B cell (primary cell): ENCODE results near the gene GCNT2. TPM values are rescaled to one million over a fixed set of nuclear protein-coding genes. Genes with fewer than 3 reads are reported as not detected.

Experiments
- ATAC-seq: fragments of 200-7000 bp; cut with Tn5 transposase; one replicate; pipeline ENCODE4 v1.10.0; 2021; ENCODE audit warnings: low read depth, mild to moderate bottlenecking, moderate number of reproducible peaks, moderate library complexity
- CTCF ChIA-PET: fragments of 350-600 bp; sonication (Branson Sonifier 250); formaldehyde crosslinking; loops from one replicate; lab custom pipeline; 2021; ENCODE audit warnings: antibody characterized with exemption, inconsistent platforms; lab: Charles Lee
- POLR2A ChIA-PET: fragments of 350-600 bp; sonication (Branson Sonifier 250); formaldehyde crosslinking; loops from one replicate; lab custom pipeline; 2021; ENCODE audit warnings: antibody characterized with exemption; lab: Charles Lee
- DNase-seq: peaks from one replicate; pipeline ENCODE4 v3.0.0; 2013
- H2AFZ ChIP-seq: 2 replicates; pipeline ENCODE4 v1.6.1; 2012; ENCODE audit warnings: mild to moderate bottlenecking, low read depth, low read length; ENCODE audit not compliant: insufficient read depth, poor library complexity, severe bottlenecking
- H3K27ac ChIP-seq, 2 donors: 1 replicate in 1 of 2; 2 replicates in 1 of 2; pipeline ENCODE4 v1.5.1; 2012 to 2013; ENCODE audit warnings: low read length in 2 of 2, mild to moderate bottlenecking in 2 of 2, moderate library complexity in 1 of 2
- H3K27me3 ChIP-seq, 4 experiments: fragments of 200-600 bp in 1 of 4; sonication (generic) in 1 of 4; replicated peaks in 1 of 4; 1 replicate in 2 of 4; 2 replicates in 2 of 4; pipeline versions ENCODE4 v1.6.1 to v1.7.0; 2013 to 2016; ENCODE audit warnings: low read length in 3 of 4, mild to moderate bottlenecking in 2 of 4, mixed read lengths in 1 of 4, moderate library complexity in 1 of 4; ENCODE audit not compliant: insufficient read depth in 4 of 4, control insufficient read depth in 3 of 4; ENCODE audit errors: control extremely low read depth in 1 of 4
- H3K36me3 ChIP-seq, 2 experiments: replicated peaks in 1 of 2; 1 replicate in 1 of 2; 2 replicates in 1 of 2; pipeline versions ENCODE4 v1.6.1 to v1.7.1; 2013; ENCODE audit warnings: low read length in 1 of 2; ENCODE audit not compliant: insufficient read depth in 2 of 2, control insufficient read depth in 1 of 2; ENCODE audit errors: control extremely low read depth in 1 of 2, extremely low read depth in 1 of 2
- H3K4me1 ChIP-seq, 2 donors: fragments of 200-600 bp in 1 of 2; sonication (generic) in 1 of 2; 1 replicate in 1 of 2; 2 replicates in 1 of 2; pipeline versions ENCODE4 v1.5.1 to v1.6.1; 2013 to 2017; ENCODE audit warnings: low read length in 2 of 2; ENCODE audit not compliant: control insufficient read depth in 2 of 2, insufficient read depth in 2 of 2
- H3K4me2 ChIP-seq: replicated peaks from 2 replicates; pipeline ENCODE3; 2012; ENCODE audit warnings: mild to moderate bottlenecking, low read depth, low read length; ENCODE audit not compliant: poor library complexity, severe bottlenecking
- H3K4me3 ChIP-seq, 5 experiments: fragments of 200-600 bp in 1 of 5; sonication (generic) in 1 of 5; 1 replicate in 3 of 5; 2 replicates in 2 of 5; pipeline versions ENCODE4 v1.5.1 to v1.7.0; 2011 to 2016; ENCODE audit warnings: low read length in 4 of 5, mild to moderate bottlenecking in 4 of 5, low read depth in 2 of 5, control low read depth in 1 of 5, moderate library complexity in 1 of 5; ENCODE audit not compliant: insufficient read depth in 1 of 5; ENCODE audit errors: control extremely low read depth in 1 of 5, extremely low read depth in 1 of 5
- H3K79me2 ChIP-seq: fragments of 200-600 bp; sonication (generic); one replicate; pipeline ENCODE4 v1.6.0; 2016; ENCODE audit warnings: low read length; ENCODE audit not compliant: control insufficient read depth, insufficient read depth
- H3K9ac ChIP-seq: fragments of 200-600 bp; sonication (generic); 2 replicates; pipeline ENCODE4 v1.6.1; 2017; ENCODE audit warnings: mild to moderate bottlenecking, low read length, moderate library complexity
- H3K9me3 ChIP-seq, 3 donors: one replicate each; pipeline versions ENCODE4 v1.6.1 to v1.7.1; 2013; ENCODE audit warnings: low read length in 2 of 3; ENCODE audit not compliant: control insufficient read depth in 2 of 3, insufficient read depth in 1 of 3; ENCODE audit errors: control extremely low read depth in 1 of 3
- H4K20me1 ChIP-seq: 2 replicates; pipeline ENCODE4 v1.6.0; 2012; ENCODE audit warnings: mild to moderate bottlenecking, low read length; ENCODE audit not compliant: insufficient read depth, control insufficient read depth, poor library complexity, severe bottlenecking
- H3K27ac Mint-ChIP-seq: one replicate; pipeline ENCODE4 v1.8.0; 2021; ENCODE audit warnings: mixed read lengths
- H3K27me3 Mint-ChIP-seq: one replicate; pipeline ENCODE4 v1.8.0; 2021; ENCODE audit warnings: mixed read lengths
- H3K4me1 Mint-ChIP-seq: one replicate; pipeline ENCODE4 v1.8.0; 2021; ENCODE audit warnings: mixed read lengths
- H3K4me3 Mint-ChIP-seq: one replicate; pipeline ENCODE4 v1.8.0; 2021; ENCODE audit warnings: mixed read lengths
- H3K9me3 Mint-ChIP-seq: one replicate; pipeline ENCODE4 v1.8.0; 2022; ENCODE audit warnings: mixed read lengths; ENCODE audit not compliant: insufficient read depth
- EZH2 ChIP-seq: IDR thresholded peaks from 2 replicates; pipeline ENCODE4 v1.6.1; 2012; ENCODE audit warnings: borderline replicate concordance, low read depth, mild to moderate bottlenecking, moderate library complexity, low read length; ENCODE audit not compliant: insufficient read depth, poor library complexity, severe bottlenecking
- WGBS: methylation state at CpG from one replicate; pipeline ENCODE4 v1.1.5; 2013; ENCODE audit warnings: missing lambda C conversion rate; ENCODE audit not compliant: insufficient coverage; 5-methylcytosine and 5-hydroxymethylcytosine counted together
- intact Hi-C: fragments of 100-400 bp; cut with micrococcal nuclease; formaldehyde crosslinking; loops from one replicate; pipeline ENCODE4 v1.10.0; 2022
- polyA plus RNA-seq: library from polyadenylated mRNA; depleted of rRNA; stranded (reverse); fragments of >200 nt; gene quantifications from 2 replicates; pipeline ENCODE4 v1.2.3, GENCODE V29; 2012
- total RNA-seq, 2 donors: library from RNA; stranded (reverse); fragments of 120-200 nt in 1 of 2; gene quantifications; 1 replicate in 1 of 2; 2 replicates in 1 of 2; pipeline versions ENCODE4 v1.2.3 to v1.2.4, GENCODE V29; 2013 to 2022
- TF ChIP-seq, protein P1 (sequence below): fragments of 200-600 bp; IDR thresholded peaks from one replicate; pipeline ENCODE4 v1.8.0; 2022; ENCODE audit warnings: antibody characterized with exemption, mild to moderate bottlenecking

GCNT2 gene
- total and polyA plus RNA-seq, 2 donors (not counting 1 experiment from before 2014, with no cell fraction given): 6.8 to 32.1 TPM

DNA sequence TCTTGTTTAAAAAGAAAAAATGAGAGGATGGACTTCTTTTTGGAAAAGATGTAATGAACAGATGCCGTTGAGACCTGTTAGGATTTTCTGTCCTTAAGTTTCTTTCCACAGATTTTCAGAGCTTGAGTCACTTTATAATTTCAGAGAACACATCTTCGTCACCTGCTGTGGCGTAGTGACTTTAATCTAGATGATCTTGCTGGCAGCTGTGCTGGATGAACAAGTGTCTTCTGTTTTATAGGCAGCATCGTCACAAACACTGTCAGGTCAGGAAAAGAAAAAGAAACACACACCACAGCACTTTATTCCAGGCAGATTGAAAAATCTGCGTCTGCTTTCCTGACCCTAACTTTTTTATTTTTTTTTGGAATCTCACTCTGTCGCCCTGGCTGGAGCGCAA, 35.7 kb upstream of the GCNT2 start:
- Mint-ChIP-seq H3K27me3 (peaks cover 21% of the 10 kb centered on the region), H3K4me3 (no peak overlapping the region), H3K4me1 (no peaks in the 10 kb centered on the region), H3K9me3 (no peaks in the 10 kb centered on the region), H3K27ac (no peak overlapping the region)
- no peaks in the 10 kb centered on the region for H3K4me1 ChIP-seq
- peaks cover 0 to 4% (median 0%) of the 10 kb centered on the region in 3 donors for H3K9me3 ChIP-seq
- no peaks in the 10 kb centered on the region for H3K27me3 ChIP-seq
- no peak overlapping the region for H3K4me2 ChIP-seq
- ATAC-seq (no peak), DNase-seq (no peak)
- no peak overlapping the region for H2AFZ ChIP-seq
- ChIA-PET CTCF (interaction anchor here (1.7 kb wide), 1 partner anchor 316 kb away, joined by 5 read pairs; no protein-coding TSS in a partner anchor), POLR2A (no interaction called here)
- TF ChIP-seq EZH2: no peak
- TF ChIP-seq, protein P1, sequence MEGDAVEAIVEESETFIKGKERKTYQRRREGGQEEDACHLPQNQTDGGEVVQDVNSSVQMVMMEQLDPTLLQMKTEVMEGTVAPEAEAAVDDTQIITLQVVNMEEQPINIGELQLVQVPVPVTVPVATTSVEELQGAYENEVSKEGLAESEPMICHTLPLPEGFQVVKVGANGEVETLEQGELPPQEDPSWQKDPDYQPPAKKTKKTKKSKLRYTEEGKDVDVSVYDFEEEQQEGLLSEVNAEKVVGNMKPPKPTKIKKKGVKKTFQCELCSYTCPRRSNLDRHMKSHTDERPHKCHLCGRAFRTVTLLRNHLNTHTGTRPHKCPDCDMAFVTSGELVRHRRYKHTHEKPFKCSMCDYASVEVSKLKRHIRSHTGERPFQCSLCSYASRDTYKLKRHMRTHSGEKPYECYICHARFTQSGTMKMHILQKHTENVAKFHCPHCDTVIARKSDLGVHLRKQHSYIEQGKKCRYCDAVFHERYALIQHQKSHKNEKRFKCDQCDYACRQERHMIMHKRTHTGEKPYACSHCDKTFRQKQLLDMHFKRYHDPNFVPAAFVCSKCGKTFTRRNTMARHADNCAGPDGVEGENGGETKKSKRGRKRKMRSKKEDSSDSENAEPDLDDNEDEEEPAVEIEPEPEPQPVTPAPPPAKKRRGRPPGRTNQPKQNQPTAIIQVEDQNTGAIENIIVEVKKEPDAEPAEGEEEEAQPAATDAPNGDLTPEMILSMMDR: no peak
- no peaks in the 10 kb centered on the region for H4K20me1 ChIP-seq
- no peaks in the 10 kb centered on the region for H3K79me2 ChIP-seq
- intact Hi-C loops: no loop called here
- H3K9ac ChIP-seq: no peak overlapping the region
- no peak overlapping the region for H3K27ac ChIP-seq
- no peak overlapping the region for H3K4me3 ChIP-seq
- no peaks in the 10 kb centered on the region for H3K36me3 ChIP-seq
- 89% methylated on average over 3 of the region's 7 CpGs for WGBS

DNA sequence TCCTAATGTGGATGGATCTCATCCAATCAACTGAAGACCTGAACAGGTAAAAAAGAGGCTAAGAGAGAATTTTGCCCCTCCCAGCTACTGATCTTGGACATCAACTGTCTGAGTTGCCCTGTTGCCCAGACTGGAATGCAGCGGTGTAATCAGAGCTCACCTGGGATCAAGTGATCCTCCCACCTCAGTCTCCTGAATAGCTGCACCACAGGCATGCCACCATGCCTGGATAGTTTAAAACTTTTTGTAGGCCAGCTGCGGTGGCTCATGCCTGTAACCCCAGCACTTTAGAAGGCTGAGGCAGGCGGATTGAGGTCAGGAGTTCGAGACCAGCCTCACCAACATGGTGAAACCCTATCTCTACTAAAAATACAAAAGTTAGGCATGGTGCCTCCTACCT, 34.9 kb upstream of the GCNT2 start:
- no peaks in the 10 kb centered on the region for H3K9me3 Mint-ChIP-seq

More for the DNA sequence above, 34.9 kb upstream of the GCNT2 start:
- TF ChIP-seq, protein P1: no peak
- no peak for TF ChIP-seq EZH2
- H3K27me3 ChIP-seq: no peaks in the 10 kb centered on the region
- no peak overlapping the region for H3K4me3 ChIP-seq
- H3K4me1 ChIP-seq: no peaks in the 10 kb centered on the region
- WGBS: 88% methylated on average over 4 of the region's 4 CpGs
- peaks cover 16% of the 10 kb centered on the region for H3K27me3 Mint-ChIP-seq
- no peak overlapping the region for H3K4me3 Mint-ChIP-seq
- no peak overlapping the region for H2AFZ ChIP-seq
- ChIA-PET CTCF (interaction anchor here (0.6 to 1.5 kb wide), 4 partner anchors 7 to 584 kb away, joined by 3 read pairs; no protein-coding TSS in a partner anchor), POLR2A (no interaction called here)
- no peak overlapping the region for H3K9ac ChIP-seq
- intact Hi-C loops: no loop called here
- peaks cover 0 to 4% (median 0%) of the 10 kb centered on the region in 3 donors for H3K9me3 ChIP-seq
- no peak for ATAC-seq
- no peak for DNase-seq
- H3K79me2 ChIP-seq: no peaks in the 10 kb centered on the region
- no peak overlapping the region for H3K27ac Mint-ChIP-seq
- H3K4me2 ChIP-seq: no peak overlapping the region
- no peaks in the 10 kb centered on the region for H3K4me1 Mint-ChIP-seq
- H3K27ac ChIP-seq: no peak overlapping the region
- no peaks in the 10 kb centered on the region for H4K20me1 ChIP-seq
- no peaks in the 10 kb centered on the region for H3K36me3 ChIP-seq
